HG03175 (cell line): ENCODE data around the gene SAMHD1.
"Not testable (repeated sequence)": the region's sequence is repeated elsewhere in the genome, so short reads cannot be mapped to it uniquely, and the experiment has no call there.

Experiments
- ATAC-seq: cut with Tn5 transposase; IDR thresholded peaks from one replicate; pipeline ENCODE4 v1.9.1; 2021; ENCODE audit warnings: mild to moderate bottlenecking, moderate library complexity; ENCODE audit not compliant: unreplicated experiment

SAMHD1 gene

DNA sequence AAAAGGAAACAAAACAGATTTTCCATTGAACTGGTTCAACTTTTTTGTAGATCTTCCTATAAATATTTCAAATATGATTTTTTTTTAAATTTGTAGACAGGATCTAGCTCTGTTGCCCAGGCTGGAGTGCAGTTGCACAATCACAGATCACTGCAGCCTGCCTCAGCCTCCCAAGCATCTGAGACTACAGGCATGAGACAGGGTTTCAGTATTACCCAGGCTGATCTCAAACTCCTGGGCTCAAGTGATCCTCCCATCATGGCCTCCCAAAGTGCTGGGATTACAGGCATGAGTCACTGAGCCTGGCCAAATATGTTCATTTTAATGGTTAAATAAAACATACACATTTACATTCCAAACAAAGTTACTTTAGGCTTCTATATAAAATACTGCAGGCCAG, 33.6 kb downstream of the SAMHD1 start:
- no peak for ATAC-seq

DNA sequence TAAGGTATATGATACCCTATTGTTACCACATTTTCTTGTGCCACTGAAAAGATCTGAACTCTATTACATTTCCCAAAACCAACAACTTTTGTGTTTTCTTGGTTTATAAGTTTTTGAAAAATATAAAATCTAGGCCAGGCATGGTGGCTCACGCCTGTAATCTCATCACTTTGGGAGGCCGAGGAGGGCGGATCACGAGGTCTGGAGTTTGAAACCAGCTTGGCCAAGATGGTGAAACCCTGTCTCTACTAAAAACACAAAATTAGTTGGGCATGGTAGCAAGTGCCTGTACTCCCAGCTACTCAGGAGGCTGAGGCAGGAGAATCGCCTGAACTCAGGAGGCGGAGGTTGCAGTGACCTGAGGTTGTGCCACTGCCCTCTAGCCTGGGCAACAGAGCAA, 34.3 kb downstream of the SAMHD1 start:
- no peak for ATAC-seq

DNA sequence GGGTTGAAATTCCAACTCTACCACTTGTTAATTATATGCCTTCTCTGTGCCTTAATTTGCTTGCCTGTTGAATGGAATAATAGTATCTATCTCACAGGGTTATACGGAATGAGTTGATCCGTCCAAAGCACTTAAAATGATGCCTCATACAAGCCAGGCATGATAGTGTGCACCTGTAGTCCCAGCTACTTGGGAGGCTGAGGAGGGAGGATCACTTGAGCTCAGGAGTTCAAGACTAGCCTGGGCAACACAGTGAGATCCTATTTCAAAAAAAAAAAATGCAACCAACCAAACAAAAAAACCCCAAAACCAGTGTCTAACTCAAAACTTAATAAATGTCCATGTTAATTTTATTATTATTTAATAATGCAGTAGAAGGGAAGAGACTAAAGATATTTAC, 35.3 kb downstream of the SAMHD1 start:
- ATAC-seq, result no peak

DNA sequence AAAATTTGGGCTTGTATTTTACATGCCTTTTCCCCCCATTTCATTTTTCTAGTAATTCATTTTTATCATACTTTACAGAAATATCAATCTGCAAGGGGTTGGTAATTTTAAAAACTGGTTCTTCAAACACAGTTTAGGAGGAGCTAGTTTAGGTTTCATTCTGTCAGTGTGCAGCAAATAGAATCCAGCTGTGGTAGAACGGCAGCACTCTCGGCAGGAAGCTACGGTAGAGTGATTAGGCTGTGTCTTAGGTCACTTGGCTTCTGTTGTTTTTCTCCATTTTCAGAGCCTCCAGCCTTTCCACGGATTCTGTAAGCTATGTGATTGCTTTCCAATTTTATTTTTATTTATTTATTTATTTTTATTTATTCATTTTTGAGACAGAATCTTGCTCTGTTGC, 42.9 kb downstream of the SAMHD1 start:
- no peak for ATAC-seq

DNA sequence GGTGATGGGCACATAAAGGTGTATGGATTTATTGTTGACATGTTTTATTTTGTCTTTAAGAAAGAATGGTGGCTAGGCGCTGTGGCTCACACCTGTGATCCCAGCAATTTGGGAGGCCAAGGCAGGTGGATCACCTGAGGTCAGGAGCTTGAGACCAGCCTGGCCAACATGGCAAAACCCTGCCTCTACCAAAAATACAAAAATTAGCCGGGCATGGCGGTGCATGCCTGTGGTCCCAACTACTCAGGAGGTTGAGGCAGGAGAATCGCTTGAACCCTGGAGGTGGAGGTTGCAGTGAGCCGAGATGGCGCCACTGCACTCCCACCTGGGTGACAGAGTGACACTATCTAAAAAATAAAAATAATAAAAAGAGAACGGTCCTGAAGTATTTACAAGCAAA, 45.4 kb downstream of the SAMHD1 start:
- ATAC-seq, result not testable (repeated sequence)

DNA sequence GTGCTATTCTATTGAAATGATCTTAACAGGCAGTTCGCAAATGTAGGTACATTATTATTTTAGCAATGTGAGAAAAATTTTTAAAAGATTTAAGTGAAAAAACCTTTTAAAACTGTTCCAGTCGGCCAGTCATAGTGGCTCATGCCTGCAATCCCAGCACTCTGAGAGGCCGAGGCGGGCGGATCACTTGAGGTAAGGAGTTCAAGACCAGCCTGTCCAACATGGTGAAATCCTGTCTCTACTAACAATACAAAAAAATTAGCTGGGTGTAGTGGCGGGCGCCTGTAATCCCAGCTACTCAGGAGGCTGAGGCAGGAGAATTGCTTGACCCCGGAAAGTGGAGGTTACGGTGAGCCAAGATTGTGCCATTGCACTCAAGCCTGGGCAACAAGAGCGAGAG, 45.9 kb downstream of the SAMHD1 start:
- ATAC-seq, result not testable (repeated sequence)

DNA sequence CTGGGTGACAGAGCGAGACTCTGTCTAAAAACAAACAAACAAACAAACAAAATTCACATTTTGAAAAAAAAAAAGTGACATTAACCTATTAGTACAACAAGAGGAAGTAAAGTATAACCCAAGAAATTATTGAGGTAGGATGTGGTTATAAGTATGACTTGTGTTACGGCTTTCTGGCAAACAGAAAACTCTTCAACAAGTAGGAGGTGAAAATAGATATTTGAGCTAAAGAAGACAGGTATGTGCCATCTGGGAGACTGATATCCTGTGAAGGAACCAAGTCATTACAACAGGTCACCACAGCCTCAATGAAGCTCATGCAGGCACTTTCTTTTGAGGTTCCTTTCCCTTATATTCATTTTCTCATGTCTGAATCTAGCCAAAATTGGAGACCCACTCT, 46.8 kb downstream of the SAMHD1 start:
- ATAC-seq, result no peak

DNA sequence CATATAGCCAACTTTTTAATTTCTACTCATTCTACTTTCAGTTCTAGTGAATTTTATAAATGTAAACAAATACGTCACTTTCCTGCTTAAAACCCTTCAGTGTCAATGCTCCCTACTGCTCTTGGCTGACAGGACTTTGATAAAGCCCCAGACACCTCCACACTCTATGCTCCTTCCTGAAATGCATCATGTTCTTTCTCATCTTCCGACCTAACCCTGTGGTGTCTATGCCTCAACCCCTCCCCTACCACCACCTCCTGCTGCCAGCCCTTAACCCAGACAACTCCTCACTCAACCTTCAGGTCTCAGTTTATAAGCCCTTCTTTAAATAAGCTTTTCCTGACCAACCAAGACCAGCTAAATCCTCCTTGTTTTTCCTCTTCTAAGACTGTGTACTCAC, 56.5 kb downstream of the SAMHD1 start:
- no peak for ATAC-seq

DNA sequence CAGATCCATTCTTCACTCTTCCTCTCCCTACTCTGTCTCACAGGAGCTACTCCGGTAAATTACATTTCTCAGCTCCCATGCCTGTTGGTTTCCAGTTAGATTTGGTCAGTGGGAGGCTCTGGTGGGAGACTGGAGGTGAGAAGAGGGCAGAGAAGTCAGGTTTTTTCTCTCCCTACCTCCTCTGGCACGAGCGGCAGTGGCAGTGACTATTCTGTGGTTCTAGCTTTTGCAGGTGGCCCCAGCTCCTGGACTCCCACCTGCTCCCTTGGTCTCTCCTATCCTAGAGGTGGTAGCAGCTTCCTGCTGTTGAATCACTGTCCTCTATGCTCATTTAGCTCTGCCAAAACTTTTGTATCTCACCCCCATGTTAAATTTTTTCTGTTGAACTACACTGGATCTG, 57.7 kb downstream of the SAMHD1 start:
- ATAC-seq, result no peak

DNA sequence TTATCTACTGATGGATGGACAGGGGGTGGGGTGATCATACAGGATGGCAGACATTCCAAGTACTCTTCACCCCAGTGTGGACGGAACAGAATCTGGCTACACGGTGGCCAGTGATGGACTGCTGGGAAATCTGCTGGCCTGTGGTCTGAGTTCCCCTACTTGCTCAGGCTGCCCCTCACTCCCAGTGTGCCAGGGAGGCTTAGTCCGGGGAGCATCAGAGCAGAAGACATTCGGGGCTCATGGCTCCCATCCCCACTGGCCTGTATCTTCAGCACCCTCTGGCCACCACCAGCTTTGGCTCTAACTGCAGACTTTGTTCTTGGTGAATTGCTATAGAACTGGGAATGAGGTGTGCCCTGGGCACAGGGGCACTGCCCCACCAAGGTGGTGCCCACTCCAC, 60.3 kb downstream of the SAMHD1 start:
- ATAC-seq, result no peak

DNA sequence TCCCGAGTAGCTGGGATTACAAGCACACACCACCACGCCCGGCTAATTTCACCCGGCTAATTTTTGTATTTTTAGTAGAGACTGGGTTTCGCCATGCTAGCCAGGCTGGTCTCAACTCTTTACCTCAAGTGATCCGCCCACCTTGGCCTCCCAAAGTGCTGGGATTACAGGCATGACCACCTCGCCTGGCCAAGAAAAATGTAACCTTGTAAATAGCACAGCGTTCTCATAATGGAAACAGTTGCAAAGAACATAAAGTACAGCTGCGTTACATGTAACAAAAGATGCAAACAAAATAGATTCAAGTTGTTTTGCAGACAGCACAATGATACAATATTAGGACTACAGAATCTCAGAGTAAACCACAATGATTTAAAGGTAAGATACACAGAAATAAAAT, 60.9 kb downstream of the SAMHD1 start:
- ATAC-seq, result no peak

DNA sequence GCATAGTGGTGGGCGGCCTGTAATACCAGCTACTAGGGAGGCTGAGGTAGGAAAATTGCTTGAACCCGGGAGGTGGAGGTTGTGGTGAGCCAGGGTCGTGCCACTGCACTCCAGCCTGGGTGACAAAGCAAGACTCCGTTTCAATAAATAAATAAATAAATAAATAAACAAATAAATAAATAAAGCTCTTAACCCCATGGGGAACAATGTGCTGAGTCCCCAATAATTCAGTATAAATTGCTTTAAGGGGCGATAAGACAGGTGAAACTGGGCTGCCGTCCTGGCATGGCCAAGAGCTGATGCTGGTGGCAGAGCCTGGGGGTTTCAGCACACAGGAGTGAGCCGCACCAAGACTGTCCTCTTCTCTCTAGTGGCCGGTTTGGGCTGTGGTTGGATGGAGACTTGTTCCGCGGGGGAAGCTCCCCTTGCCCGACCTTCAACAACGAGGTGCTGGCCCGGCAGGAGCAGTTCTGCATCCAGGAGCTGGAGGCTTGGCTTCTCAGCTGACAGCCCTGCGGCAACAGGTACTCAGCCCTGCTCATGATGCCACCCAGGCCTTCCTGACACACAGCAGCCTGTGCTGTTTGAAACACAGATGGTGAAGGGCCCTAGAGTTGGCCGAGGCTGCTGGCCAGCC, 62.5 kb downstream of the SAMHD1 start:
- no peak for ATAC-seq

DNA sequence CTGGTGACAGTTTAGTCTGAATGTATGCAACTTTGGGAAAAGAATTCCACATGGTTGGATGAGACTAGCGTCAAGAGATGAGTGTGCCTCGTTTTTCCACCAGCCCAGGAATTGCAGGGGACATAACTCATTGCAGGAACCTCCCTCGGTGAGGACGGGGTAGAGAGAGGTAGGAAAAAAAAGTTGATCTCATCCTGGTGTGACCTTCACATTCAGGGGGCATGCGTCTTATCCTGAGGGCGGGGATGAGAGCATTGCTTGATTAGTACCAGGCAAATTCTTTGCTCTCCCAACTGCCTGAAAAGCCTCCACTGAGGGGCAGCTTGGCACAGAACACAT, 63.8 kb downstream of the SAMHD1 start:
- ATAC-seq, result no peak

DNA sequence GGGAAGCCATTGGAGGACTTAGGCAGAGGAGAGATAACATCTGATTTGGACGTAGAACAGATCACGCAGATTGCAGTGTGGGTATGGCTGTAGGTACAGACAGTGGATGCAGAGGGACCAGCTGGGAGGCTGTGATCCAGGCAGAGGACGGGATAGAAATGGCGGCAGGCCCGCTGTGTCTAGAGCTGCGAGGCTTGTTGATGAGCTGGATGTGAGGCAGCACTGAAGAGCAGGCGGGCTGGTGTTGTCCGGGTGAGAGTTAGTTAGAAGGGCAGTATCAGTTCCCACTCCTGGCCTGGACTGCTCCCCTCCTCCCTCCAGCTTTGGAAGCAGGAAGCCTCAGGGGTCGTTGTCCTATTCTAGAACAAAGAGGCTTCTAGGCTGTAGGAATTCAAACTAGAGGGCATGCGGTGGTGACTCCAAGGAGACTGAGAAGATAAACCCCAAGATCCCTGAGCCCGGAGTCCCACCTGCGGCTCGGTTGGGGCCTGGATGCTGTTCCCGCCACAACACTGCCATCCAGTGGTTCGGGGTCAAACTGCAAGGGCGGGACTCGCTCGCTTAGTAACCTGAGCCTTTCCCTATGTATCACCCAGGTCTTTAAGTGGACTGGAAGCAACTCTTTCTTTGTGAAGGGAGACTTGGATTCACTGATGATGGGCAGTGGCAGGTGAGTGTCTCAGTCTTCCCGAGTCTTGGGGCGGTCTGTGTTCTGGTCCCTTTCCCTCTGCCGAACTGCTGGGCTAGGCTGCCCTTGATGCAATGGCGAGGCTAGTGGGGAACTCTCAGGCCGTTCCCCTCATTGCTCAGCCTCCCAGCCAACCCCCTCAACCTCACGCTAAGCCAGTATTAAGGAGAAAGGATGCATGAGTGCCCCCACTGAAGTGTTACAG, 64.4 kb downstream of the SAMHD1 start:
- ATAC-seq, result no peak

DNA sequence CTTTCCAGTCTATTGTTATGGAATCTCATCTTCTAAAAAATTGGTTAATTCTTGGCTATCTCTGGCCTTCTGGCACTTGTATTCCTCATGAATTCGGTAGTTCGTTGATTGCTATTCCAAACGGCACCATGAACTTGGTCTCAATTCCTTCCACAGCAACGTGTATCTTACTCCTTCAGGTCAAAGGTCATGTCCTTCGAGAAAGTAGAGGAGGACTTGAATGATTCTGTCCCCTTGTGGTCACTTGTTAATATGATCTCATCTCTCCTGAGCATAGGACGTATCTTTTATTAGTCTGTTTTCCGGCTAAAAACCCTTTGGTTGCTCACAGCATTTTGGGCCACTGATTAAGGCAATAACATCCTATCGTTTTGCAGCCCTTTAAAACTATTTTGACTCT, 66.2 kb downstream of the SAMHD1 start:
- no peak for ATAC-seq

DNA sequence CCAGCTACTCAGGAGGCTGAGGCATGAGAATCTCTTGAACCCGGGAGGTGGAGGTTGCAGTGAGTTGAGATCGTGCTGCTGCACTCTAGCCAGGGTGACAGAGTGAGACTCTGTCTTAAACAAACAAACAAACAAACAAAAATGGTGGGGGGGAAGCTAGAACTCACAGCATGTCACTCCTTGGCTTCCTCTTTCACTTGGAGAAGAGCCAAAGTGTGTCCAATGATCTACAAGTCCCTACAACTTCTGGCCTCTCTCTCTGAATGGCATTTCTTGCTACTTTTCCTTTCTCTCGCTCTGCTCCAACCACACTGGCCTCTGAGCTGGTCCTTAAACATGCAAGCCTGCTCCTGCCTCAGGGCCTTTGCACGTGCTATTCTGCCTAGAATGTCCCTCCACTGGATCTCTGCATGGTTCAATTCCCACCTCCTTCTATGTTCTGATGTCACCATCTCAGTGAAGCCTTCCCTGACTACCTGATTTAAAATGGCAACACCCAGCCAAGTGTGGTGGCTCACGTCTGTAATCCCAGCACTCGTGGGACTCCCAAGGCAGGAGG, 67.5 kb downstream of the SAMHD1 start:
- ATAC-seq, result no peak

DNA sequence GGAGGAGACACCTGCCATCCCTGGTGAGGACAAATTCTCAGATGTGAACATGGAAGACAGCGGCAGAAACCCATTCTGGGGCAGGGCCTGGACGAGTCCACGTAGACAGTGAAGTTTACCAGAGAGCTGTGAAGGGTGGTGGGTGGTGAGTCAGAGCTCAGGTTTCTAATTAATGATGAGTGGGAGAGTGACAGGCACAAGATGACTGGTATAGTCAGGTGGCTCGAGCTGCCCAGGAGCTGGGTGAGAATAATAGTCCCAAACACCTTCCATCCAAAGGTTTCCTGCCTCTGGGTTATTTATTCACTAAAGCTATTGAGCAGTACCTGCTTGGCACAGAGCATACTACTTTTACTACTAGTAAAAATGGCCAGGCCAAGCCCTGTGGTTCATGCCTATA, 69.6 kb downstream of the SAMHD1 start:
- ATAC-seq, result no peak

DNA sequence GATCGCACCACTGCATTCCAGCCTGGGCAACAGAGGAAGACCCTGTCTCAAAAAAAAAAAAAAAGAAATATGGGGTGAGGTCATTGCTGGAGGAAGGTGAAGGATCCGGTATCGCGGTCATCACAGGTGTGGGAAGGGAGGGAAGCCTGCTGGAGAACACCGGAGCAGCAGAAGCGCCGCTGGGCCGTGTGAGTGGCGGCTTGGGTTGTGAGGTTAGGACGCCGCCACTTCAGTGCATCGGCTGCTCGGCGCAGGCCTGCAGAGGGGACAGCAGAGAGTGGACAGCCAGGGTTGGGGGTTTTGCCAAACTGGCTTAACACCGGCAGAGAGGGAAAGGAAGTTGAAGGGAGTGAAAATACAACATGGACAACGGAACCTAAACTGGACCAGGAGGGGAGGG, 70.2 kb downstream of the SAMHD1 start:
- no peak for ATAC-seq

DNA sequence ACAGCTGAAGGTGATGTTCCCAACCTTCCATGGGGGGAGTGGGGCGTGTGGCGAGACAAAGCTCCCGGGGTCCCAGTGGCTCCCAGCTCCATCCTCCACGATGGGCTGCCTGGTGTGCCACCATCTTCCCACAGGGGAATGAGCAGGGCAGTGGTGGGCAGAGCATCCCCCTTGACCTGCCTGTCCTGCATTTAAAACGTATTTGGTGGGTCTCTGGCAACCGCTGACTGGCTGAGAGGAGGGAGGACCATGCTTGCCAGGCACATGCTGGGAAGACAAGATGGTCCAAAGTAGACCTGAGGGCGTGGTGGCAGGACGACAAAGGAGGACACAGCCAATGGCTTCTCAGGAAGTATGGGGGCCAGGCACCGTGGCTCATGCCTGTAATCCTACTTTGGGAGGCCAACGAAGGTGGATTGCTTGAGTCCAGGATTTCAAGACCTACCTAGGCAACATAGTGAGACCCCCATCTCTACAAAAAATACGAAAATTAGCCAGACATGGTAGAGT, 70.7 kb downstream of the SAMHD1 start:
- no peak for ATAC-seq

DNA sequence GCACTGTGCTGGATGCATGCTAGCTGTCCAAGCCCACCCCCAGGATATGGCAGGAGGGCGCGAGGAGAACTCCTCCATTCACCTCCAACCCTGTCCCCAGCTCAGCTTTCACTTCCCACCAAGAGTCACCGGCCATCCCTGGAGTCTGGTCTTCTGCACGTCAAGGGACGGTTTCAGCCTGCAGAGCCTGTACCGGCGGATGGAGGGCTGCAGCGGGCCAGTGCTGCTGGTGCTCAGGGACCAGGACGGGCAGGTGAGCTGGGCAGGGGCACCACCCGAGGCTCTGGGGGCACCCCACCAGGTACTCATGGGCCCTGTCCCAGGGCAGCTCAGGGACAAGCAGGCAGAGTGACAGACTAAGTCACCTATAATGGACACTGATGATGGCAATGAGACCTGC, 72.6 kb downstream of the SAMHD1 start:
- ATAC-seq, result no peak

DNA sequence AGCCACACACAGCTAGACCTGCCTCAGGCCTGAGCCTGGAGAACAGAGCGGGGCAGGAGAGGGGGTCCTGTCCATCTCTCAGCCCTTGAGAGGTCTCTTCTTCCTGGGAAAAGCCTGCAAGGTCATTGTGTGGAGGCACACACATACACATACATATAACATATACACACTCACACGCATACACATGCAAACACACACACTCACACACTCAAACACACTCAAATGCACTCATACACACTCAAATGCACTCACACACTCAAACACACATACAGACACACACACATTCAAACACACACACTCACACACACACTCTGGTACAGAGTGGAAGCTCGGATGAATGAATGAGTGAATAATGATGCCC, 75.1 kb downstream of the SAMHD1 start:
- no peak for ATAC-seq
